ENCODE data around the gene ADAMTS9.

ADAMTS9 gene

DNA sequence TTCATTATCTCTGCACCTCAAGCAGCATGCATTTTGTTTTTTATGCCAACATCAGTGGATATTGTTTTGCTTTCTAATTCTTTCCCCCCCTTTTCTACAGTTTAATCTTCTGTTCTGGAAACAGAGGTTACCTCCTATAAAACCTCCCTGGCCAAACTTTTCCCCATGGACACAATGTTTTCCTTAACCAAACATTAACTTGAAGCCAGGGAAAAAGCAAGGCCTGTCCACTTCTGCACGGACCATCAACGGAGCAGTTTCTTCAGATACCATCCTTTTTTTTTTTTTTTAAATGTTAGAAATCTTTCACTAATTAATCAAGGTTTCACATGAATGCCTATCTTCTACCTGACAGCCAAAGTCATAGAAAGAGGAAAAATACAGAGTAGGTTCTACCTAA, 127.0 kb downstream of the ADAMTS9 start:
- TF ChIP-seq, protein P1, sequence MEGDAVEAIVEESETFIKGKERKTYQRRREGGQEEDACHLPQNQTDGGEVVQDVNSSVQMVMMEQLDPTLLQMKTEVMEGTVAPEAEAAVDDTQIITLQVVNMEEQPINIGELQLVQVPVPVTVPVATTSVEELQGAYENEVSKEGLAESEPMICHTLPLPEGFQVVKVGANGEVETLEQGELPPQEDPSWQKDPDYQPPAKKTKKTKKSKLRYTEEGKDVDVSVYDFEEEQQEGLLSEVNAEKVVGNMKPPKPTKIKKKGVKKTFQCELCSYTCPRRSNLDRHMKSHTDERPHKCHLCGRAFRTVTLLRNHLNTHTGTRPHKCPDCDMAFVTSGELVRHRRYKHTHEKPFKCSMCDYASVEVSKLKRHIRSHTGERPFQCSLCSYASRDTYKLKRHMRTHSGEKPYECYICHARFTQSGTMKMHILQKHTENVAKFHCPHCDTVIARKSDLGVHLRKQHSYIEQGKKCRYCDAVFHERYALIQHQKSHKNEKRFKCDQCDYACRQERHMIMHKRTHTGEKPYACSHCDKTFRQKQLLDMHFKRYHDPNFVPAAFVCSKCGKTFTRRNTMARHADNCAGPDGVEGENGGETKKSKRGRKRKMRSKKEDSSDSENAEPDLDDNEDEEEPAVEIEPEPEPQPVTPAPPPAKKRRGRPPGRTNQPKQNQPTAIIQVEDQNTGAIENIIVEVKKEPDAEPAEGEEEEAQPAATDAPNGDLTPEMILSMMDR (IDR thresholded peaks at IDR 0.05) = no peak
- H3K9me3 ChIP-seq = no peaks in the 10 kb centered on the region
- no peaks in the 10 kb centered on the region for H3K36me3 ChIP-seq
- H3K27me3 ChIP-seq = no peaks in the 10 kb centered on the region
- no peak overlapping the region for H3K27ac ChIP-seq
- no peaks in the 10 kb centered on the region for H3K4me1 ChIP-seq (ENCODE audit: control insufficient read depth in 1 of 2, insufficient read depth in 1 of 2, low read depth in 1 of 2, low read length in 1 of 2)
- H3K4me3 ChIP-seq (ENCODE audit: low read depth in 1 of 2, low read length in 1 of 2) = no peak overlapping the region

DNA sequence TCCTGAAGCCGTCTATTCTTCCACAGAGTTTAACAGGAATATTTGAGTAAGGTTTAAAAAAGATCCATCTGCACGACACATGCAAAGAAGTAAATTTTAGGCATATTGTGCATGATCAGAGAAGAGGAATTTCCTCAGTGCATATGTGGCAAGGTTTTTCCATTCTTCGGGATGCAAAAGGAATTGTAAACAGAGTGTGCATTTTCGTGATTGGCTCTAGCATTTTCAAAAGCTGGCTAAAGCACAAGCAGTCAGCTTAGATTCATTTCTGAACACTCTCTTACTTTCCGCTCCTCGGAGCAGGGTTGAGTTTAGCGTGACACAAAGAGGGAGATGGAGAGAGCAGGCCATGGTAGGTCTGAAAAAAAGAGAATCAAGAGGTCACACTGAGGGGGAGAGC, 128.2 kb downstream of the ADAMTS9 start:
- Histone ChIP-seq H3K36me3 (no peaks in the 10 kb centered on the region), H3K27me3 (no peaks in the 10 kb centered on the region), H3K4me3 (ENCODE audit: low read depth in 1 of 2, low read length in 1 of 2) (no peak overlapping the region), H3K9me3 (no peaks in the 10 kb centered on the region), H3K27ac (no peak overlapping the region), H3K4me1 (ENCODE audit: control insufficient read depth in 1 of 2, insufficient read depth in 1 of 2, low read depth in 1 of 2, low read length in 1 of 2) (no peaks in the 10 kb centered on the region)
- TF ChIP-seq, protein P1 (IDR thresholded peaks at IDR 0.05) = no peak

DNA sequence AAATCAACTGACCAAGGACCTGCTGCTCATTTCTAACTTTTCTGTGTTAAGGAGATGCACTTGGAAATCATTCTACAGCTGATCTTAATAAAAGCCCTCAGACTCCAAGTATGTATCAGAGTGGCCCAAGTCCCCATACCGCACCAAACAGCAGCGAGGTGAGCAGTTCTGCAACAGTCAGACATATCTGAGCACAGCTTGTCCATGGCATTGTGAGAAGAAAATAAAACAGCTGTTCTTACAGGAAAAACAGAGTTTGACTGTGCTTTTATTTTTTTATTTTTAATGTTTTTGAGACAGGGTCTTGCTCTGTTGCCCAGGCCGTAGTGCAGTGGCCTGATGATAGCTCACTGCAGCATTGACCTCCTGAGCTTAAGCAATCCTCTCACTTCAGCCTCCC, 131.8 kb downstream of the ADAMTS9 start:
- H3K36me3 ChIP-seq = no peaks in the 10 kb centered on the region
- TF ChIP-seq, protein P1 (IDR thresholded peaks at IDR 0.05) = no peak
- H3K27ac ChIP-seq = no peak overlapping the region
- no peaks in the 10 kb centered on the region for H3K27me3 ChIP-seq
- no peaks in the 10 kb centered on the region for H3K9me3 ChIP-seq
- no peaks in the 10 kb centered on the region for H3K4me1 ChIP-seq (ENCODE audit: control insufficient read depth in 1 of 2, insufficient read depth in 1 of 2, low read depth in 1 of 2, low read length in 1 of 2)
- no peak overlapping the region for H3K4me3 ChIP-seq (ENCODE audit: low read depth in 1 of 2, low read length in 1 of 2)

DNA sequence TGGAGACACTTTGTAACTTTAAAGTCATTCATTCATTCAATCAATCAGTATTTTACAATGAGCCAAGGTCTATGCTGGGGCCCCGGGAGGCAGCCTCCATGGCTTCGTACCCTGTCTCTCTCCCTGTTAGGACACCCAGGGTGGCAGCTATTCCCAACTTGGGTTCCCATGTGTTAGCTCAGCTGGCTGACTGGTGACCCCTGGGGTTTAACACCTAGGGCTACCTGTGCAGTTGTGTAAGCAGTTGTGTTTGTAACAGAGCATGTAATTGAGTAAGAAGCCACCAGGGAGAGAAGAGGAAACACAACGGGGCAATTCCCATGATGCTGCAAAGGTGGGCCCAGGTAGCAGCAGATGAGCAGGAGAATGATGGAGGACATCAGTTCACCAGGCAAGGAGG, 132.4 kb downstream of the ADAMTS9 start:
- no peaks in the 10 kb centered on the region for H3K36me3 ChIP-seq
- H3K9me3 ChIP-seq = no peaks in the 10 kb centered on the region
- H3K27me3 ChIP-seq = no peaks in the 10 kb centered on the region
- no peak overlapping the region for H3K4me3 ChIP-seq (ENCODE audit: low read depth in 1 of 2, low read length in 1 of 2)
- TF ChIP-seq, protein P1 (IDR thresholded peaks at IDR 0.05) = no peak
- H3K4me1 ChIP-seq (ENCODE audit: control insufficient read depth in 1 of 2, insufficient read depth in 1 of 2, low read depth in 1 of 2, low read length in 1 of 2) = no peaks in the 10 kb centered on the region
- H3K27ac ChIP-seq = no peak overlapping the region

DNA sequence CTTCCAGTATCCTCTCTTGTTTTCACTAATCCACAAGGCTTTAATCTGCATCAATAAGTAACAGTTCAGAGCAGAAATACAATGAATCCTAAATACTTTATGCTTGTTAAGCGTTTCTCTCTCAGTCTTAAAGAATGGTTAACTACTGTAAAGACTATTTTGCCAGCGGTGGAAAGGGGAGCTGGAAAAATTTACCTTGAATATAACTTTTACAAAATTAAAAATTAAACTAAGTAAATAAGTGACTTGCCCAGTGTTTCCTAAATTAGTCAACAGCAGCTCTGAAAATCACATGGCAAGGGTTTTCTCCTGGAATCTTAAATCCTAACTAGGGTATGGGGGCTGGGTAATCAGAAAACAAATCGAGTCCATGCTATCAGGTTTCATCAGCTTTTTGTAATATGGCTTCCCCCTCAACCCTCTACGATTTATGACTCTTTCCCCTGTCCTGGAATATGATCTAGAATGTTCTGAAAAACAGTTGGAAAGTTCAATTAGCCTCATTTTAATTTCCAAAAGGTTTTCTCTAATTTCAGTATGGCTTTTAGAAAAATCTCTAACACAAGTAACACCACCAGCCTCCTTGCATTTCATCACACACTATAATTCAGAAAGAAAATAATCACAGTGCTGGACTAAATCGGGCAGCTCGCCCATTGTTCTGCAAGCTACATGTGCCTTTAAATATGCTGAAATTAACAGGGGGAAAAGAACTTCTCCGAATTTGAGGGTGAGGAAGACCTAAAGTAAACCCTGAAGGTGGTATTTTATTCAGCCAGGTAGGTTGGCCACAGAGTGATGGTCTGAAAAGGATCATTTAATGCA, 133.5 kb downstream of the ADAMTS9 start:
- no peak overlapping the region for H3K27ac ChIP-seq
- H3K4me3 ChIP-seq (ENCODE audit: low read depth in 1 of 2, low read length in 1 of 2) = no peak overlapping the region
- no peaks in the 10 kb centered on the region for H3K27me3 ChIP-seq
- no peaks in the 10 kb centered on the region for H3K4me1 ChIP-seq (ENCODE audit: control insufficient read depth in 1 of 2, insufficient read depth in 1 of 2, low read depth in 1 of 2, low read length in 1 of 2)
- H3K36me3 ChIP-seq = no peaks in the 10 kb centered on the region
- TF ChIP-seq, protein P1 (IDR thresholded peaks at IDR 0.05) = no peak
- H3K9me3 ChIP-seq = no peaks in the 10 kb centered on the region
